H1 (cell line): Measurements from ENCODE around the gene MPST. TPM values are rescaled to one million over a fixed set of nuclear protein-coding genes. Genes with fewer than 3 reads are reported as not detected.

Source experiments
- CTCF ChIA-PET: fragments of 300-600 bp; sonication (Branson Sonifier 250); formaldehyde crosslinking; loops from one replicate; lab custom pipeline; 2021; ENCODE audit not compliant: partially characterized antibody; lab: Charles Lee
- POLR2A ChIA-PET: fragments of 300-600 bp; sonication (Branson Sonifier 250); formaldehyde crosslinking; loops from one replicate; lab custom pipeline; 2021; ENCODE audit warnings: inconsistent platforms; ENCODE audit not compliant: partially characterized antibody; lab: Charles Lee
- DNase-seq, 2 experiments: peaks; one replicate each; pipeline versions ENCODE4 v3.0.0 to v3.0.0-alpha.2; 2010 to 2022; ENCODE audit warnings: low spot score in 2 of 2, low read depth in 1 of 2, mixed read lengths in 1 of 2
- FAIRE-seq: peaks from 2 replicates; lab custom pipeline; 2011; peaks lifted over from hg19 to GRCh38; lab: Jason Lieb, UNC
- H2AFZ ChIP-seq: 2 replicates; pipeline ENCODE4 v1.8.1; 2012; ENCODE audit warnings: low read length, inconsistent platforms
- H2AK5ac ChIP-seq: 2 replicates; pipeline ENCODE4 v1.6.1; 2013; ENCODE audit warnings: low read depth, low read length
- H2BK120ac ChIP-seq: replicated peaks from 2 replicates; pipeline ENCODE3; 2013; ENCODE audit warnings: low read depth, low read length, inconsistent platforms
- H2BK12ac ChIP-seq: 2 replicates; pipeline ENCODE4 v1.6.1; 2013; ENCODE audit warnings: low read depth, low read length
- H2BK15ac ChIP-seq: 2 replicates; pipeline ENCODE4 v1.6.1; 2013; ENCODE audit warnings: low read length
- H2BK20ac ChIP-seq: 2 replicates; pipeline ENCODE4 v1.6.1; 2013; ENCODE audit warnings: low read length
- H2BK5ac ChIP-seq: 2 replicates; pipeline ENCODE4 v1.6.1; 2013; ENCODE audit warnings: low read depth, low read length
- H3K14ac ChIP-seq: 2 replicates; pipeline ENCODE4 v1.6.1; 2013; ENCODE audit warnings: inconsistent platforms; ENCODE audit not compliant: insufficient read length
- H3K18ac ChIP-seq: 2 replicates; pipeline ENCODE4 v1.6.1; 2013; ENCODE audit warnings: low read length; ENCODE audit errors: extremely low read depth
- H3K23ac ChIP-seq: 2 replicates; pipeline ENCODE4 v1.6.1; 2013; ENCODE audit warnings: inconsistent platforms; ENCODE audit not compliant: insufficient read length
- H3K23me2 ChIP-seq: 2 replicates; pipeline ENCODE4 v1.6.1; 2013; ENCODE audit warnings: low read depth, low read length
- H3K27ac ChIP-seq: 2 replicates; pipeline ENCODE4 v1.6.1; 2011; ENCODE audit warnings: low read depth, low read length, inconsistent platforms
- H3K27me3 ChIP-seq, 4 experiments: replicated peaks in 1 of 4; 1 replicate in 1 of 4; 2 replicates in 3 of 4; pipeline versions ENCODE4 v1.6.1 to v1.8.1; 2011 to 2013; ENCODE audit warnings: low read length in 3 of 4, mild to moderate bottlenecking in 3 of 4, inconsistent platforms in 2 of 4, mixed read lengths in 2 of 4, moderate library complexity in 1 of 4; ENCODE audit not compliant: control insufficient read depth in 3 of 4, insufficient read depth in 3 of 4; ENCODE audit errors: extremely low read depth in 1 of 4
- H3K36me3 ChIP-seq, 4 experiments: 2 replicates each; pipeline versions ENCODE4 v1.6.1 to v1.8.1; 2011 to 2013; ENCODE audit warnings: mild to moderate bottlenecking in 4 of 4, low read length in 3 of 4, moderate library complexity in 2 of 4, control low read depth in 1 of 4, inconsistent platforms in 1 of 4; ENCODE audit not compliant: insufficient read depth in 4 of 4, control insufficient read depth in 2 of 4
- H3K4ac ChIP-seq: replicated peaks from 2 replicates; pipeline ENCODE3; 2013; ENCODE audit warnings: low read length, low read depth, mixed read lengths, inconsistent platforms; ENCODE audit not compliant: insufficient read length
- H3K4me1 ChIP-seq, 4 experiments: replicated peaks in 1 of 4; 1 replicate in 1 of 4; 2 replicates in 3 of 4; pipeline versions ENCODE4 v1.6.1 to v1.8.1; 2011 to 2013; ENCODE audit warnings: low read length in 3 of 4, inconsistent platforms in 2 of 4, mixed read lengths in 1 of 4; ENCODE audit not compliant: insufficient read depth in 4 of 4, control insufficient read depth in 3 of 4
- H3K4me2 ChIP-seq, 2 experiments: 2 replicates each; pipeline versions ENCODE4 v1.6.1 to v1.8.1; 2011 to 2013; ENCODE audit warnings: low read depth in 2 of 2, low read length in 2 of 2, control low read depth in 1 of 2, inconsistent platforms in 1 of 2, mild to moderate bottlenecking in 1 of 2; ENCODE audit not compliant: insufficient read depth in 1 of 2
- H3K4me3 ChIP-seq, 4 experiments: fragments of 200-600, 300-600 bp in 1 of 4; sonication (generic), shearing (Covaris generic), sonication (Bioruptor Twin) in 1 of 4; 2 replicates each; pipeline versions ENCODE4 v1.5.1 to v1.8.1; 2011 to 2016; ENCODE audit warnings: low read length in 4 of 4, low read depth in 3 of 4, control low read depth in 2 of 4, inconsistent platforms in 2 of 4, mild to moderate bottlenecking in 2 of 4, mixed read lengths in 1 of 4, moderate library complexity in 1 of 4; ENCODE audit not compliant: insufficient read depth in 2 of 4; ENCODE audit errors: extremely low read depth in 1 of 4
- H3K56ac ChIP-seq: replicated peaks from 2 replicates; pipeline ENCODE3; 2013; ENCODE audit warnings: low read depth, mild to moderate bottlenecking, mixed read lengths, low read length, inconsistent platforms; ENCODE audit not compliant: insufficient read length
- H3K79me1 ChIP-seq: 2 replicates; pipeline ENCODE4 v1.6.1; 2013; ENCODE audit warnings: low read depth, low read length, control low read depth
- H3K79me2 ChIP-seq, 2 experiments: 2 replicates each; pipeline versions ENCODE4 v1.6.1 to v1.8.1; 2012 to 2013; ENCODE audit warnings: low read length in 2 of 2, mild to moderate bottlenecking in 2 of 2, inconsistent platforms in 1 of 2; ENCODE audit not compliant: insufficient read depth in 2 of 2, control insufficient read depth in 1 of 2
- H3K9ac ChIP-seq, 4 experiments: replicated peaks in 1 of 4; 1 replicate in 1 of 4; 2 replicates in 3 of 4; pipeline versions ENCODE4 v1.6.1 to v1.8.1; 2011 to 2013; ENCODE audit warnings: low read depth in 3 of 4, low read length in 3 of 4, control low read depth in 2 of 4, mild to moderate bottlenecking in 2 of 4, moderate library complexity in 2 of 4, inconsistent platforms in 1 of 4; ENCODE audit errors: extremely low read depth in 1 of 4
- H3K9me3 ChIP-seq, 2 experiments: 2 replicates each; pipeline versions ENCODE4 v1.6.1 to v1.8.1; 2012 to 2013; ENCODE audit warnings: mild to moderate bottlenecking in 2 of 2, moderate library complexity in 2 of 2, control low read depth in 1 of 2, inconsistent platforms in 1 of 2, low read depth in 1 of 2, low read length in 1 of 2, mixed read lengths in 1 of 2; ENCODE audit not compliant: insufficient read depth in 2 of 2
- H4K20me1 ChIP-seq, 2 experiments: replicated peaks in 1 of 2; 2 replicates each; pipeline versions ENCODE3 to v1.8.1; 2011 to 2013; ENCODE audit warnings: inconsistent platforms in 2 of 2, low read length in 2 of 2, mild to moderate bottlenecking in 1 of 2; ENCODE audit not compliant: insufficient read depth in 2 of 2, control insufficient read depth in 1 of 2
- H4K5ac ChIP-seq: 2 replicates; pipeline ENCODE4 v1.6.1; 2013; ENCODE audit warnings: low read length, low read depth, mixed read lengths, inconsistent platforms; ENCODE audit not compliant: insufficient read length
- H4K8ac ChIP-seq: 2 replicates; pipeline ENCODE4 v1.8.0; 2013; ENCODE audit warnings: mild to moderate bottlenecking, moderate library complexity, low read length, inconsistent platforms; ENCODE audit not compliant: insufficient read depth; ENCODE audit errors: extremely low read depth
- H4K91ac ChIP-seq: replicated peaks from 2 replicates; pipeline ENCODE3; 2013; ENCODE audit warnings: low read length, mixed read lengths, inconsistent platforms; ENCODE audit not compliant: insufficient read length
- HDAC2 ChIP-seq, 2 experiments: fragments of 300-600 bp in 1 of 2; sonication (generic) in 1 of 2; IDR thresholded peaks; 2 replicates each; pipeline ENCODE4 v1.6.1; 2011 to 2012; ENCODE audit warnings: low read depth in 2 of 2, low read length in 2 of 2, mild to moderate bottlenecking in 2 of 2, moderate library complexity in 2 of 2, borderline replicate concordance in 1 of 2, inconsistent platforms in 1 of 2
- KDM4A ChIP-seq: IDR thresholded peaks from one replicate; pipeline ENCODE4 v1.7.1; 2012; ENCODE audit warnings: low read depth, mild to moderate bottlenecking, moderate library complexity, low read length, inconsistent platforms; ENCODE audit not compliant: severe bottlenecking
- NRF1 ChIP-seq: IDR thresholded peaks from 2 replicates; pipeline ENCODE4 v1.6.1; 2011; ENCODE audit warnings: mild to moderate bottlenecking, low read depth, low read length, improper control_type of control experiment
- POLR2AphosphoS5 ChIP-seq: IDR thresholded peaks from 2 replicates; pipeline ENCODE4 v1.6.1; 2011; ENCODE audit warnings: low read depth, low read length
- RAD21 ChIP-seq, 2 experiments: IDR thresholded peaks in 1 of 2; conservative IDR thresholded peaks in 1 of 2; 2 replicates each; pipeline ENCODE4 v1.6.1; 2011; ENCODE audit warnings: low read depth in 2 of 2, low read length in 2 of 2, improper control_type of control experiment in 1 of 2, inconsistent platforms in 1 of 2, mild to moderate bottlenecking in 1 of 2, moderate library complexity in 1 of 2
- RBBP5 ChIP-seq: IDR thresholded peaks from 2 replicates; pipeline ENCODE4 v1.7.1; 2012; ENCODE audit warnings: low read depth, mild to moderate bottlenecking, inconsistent platforms, low read length, moderate library complexity, borderline replicate concordance
- WGBS, 2 experiments: shearing (Covaris generic) in 1 of 2; methylation state at CpG; one replicate each; pipeline versions ENCODE4 v1.1.6 to v1.1.7; 2013 to 2015; ENCODE audit warnings: low lambda C conversion rate in 2 of 2, mixed read lengths in 2 of 2, inconsistent platforms in 1 of 2, low coverage in 1 of 2, missing lambda C conversion rate in 1 of 2; ENCODE audit not compliant: insufficient replicate concordance in 2 of 2, insufficient coverage in 1 of 2, insufficient read length in 1 of 2; ENCODE audit errors: extremely low coverage in 1 of 2, missing lambda C conversion rate in 1 of 2; 5-methylcytosine and 5-hydroxymethylcytosine counted together
- polyA plus RNA-seq, 7 experiments: library from polyadenylated mRNA; depleted of rRNA in 3 of 7; stranded (reverse) in 5 of 7; unstranded in 2 of 7; fragments of >200 nt in 5 of 7; fragments of 200-250 nt in 2 of 7; gene quantifications; 1 replicate in 5 of 7; 2 replicates in 1 of 7; 4 replicates in 1 of 7; pipeline versions ENCODE4 v1.2.1 to v1.2.3, GENCODE V29; 2011 to 2013; ENCODE audit warnings: missing spikeins in 2 of 7, mixed read lengths in 2 of 7
- total RNA-seq: library from RNA; stranded (reverse); fragmentation: NEBNext Ultra II Directional; extraction: Animal tissue kit (Norgen Biotek cat#: 25700); gene quantifications from 2 replicates; pipeline ENCODE4 v1.2.1, GENCODE V29; 2021
- TF ChIP-seq, protein P1 (sequence below), 3 experiments: IDR thresholded peaks; 1 replicate in 2 of 3; 2 replicates in 1 of 3; pipeline versions ENCODE4 v1.5.1 to v1.6.1; 2011; ENCODE audit warnings: low read length in 3 of 3, mild to moderate bottlenecking in 3 of 3, inconsistent platforms in 2 of 3, low read depth in 1 of 3, moderate library complexity in 1 of 3; ENCODE audit not compliant: insufficient read depth in 1 of 3; ENCODE audit errors: control extremely low read depth in 1 of 3

MPST gene
- total and polyA plus RNA-seq, 2 of the 8 experiments (the other 6 are each of a cell fraction or from before 2014, with no cell fraction given): 86.0 to 124 TPM

DNA sequence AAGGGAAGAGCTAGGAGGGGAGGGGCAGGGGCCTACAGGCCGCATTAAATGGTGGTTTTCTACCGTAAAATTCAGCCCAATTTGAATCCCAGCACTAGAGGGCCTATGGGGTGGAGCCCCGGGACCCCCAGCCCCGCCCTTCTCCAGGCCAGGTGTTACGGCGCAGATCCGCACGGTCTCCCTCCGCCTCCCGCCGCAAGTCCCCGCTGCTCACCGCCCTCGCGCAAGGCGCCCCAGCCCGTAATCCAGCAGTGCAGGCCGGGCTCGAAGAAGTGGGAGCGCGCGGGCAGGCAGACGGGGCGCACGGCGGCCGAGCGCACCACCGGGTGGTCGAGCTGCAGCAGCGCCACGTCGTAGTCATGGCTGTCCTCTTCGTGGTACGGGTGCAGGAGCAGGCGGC, 49.3 kb downstream of the MPST start:
- CTCF ChIA-PET: interaction anchor here (0.5 to 1.8 kb wide), 7 partner anchors 10 to 130 kb away, joined by 3 to 9 read pairs (median 3); no protein-coding TSS in a partner anchor
- H3K36me3 ChIP-seq: no peaks in the 10 kb centered on the region
- no peak for TF ChIP-seq NRF1
- TF ChIP-seq, protein P1, sequence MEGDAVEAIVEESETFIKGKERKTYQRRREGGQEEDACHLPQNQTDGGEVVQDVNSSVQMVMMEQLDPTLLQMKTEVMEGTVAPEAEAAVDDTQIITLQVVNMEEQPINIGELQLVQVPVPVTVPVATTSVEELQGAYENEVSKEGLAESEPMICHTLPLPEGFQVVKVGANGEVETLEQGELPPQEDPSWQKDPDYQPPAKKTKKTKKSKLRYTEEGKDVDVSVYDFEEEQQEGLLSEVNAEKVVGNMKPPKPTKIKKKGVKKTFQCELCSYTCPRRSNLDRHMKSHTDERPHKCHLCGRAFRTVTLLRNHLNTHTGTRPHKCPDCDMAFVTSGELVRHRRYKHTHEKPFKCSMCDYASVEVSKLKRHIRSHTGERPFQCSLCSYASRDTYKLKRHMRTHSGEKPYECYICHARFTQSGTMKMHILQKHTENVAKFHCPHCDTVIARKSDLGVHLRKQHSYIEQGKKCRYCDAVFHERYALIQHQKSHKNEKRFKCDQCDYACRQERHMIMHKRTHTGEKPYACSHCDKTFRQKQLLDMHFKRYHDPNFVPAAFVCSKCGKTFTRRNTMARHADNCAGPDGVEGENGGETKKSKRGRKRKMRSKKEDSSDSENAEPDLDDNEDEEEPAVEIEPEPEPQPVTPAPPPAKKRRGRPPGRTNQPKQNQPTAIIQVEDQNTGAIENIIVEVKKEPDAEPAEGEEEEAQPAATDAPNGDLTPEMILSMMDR (IDR thresholded peaks at IDR 0.05; ENCODE audit: control extremely low read depth in 1 of 3, insufficient read depth in 1 of 3, low read depth in 1 of 3, low read length in 3 of 3): peak in 1 of 3 experiments; percentile 9; a peak in 1 of 4 replicates
- TF ChIP-seq POLR2AphosphoS5: 0 out of 2 replicates have a peak, but pooled peaks have one; percentile 33
- no peak for TF ChIP-seq HDAC2 (IDR thresholded peaks at IDR 0.05; ENCODE audit: borderline replicate concordance in 1 of 2, low read depth in 2 of 2, low read length in 2 of 2)
- peak; percentile 85 for TF ChIP-seq KDM4A
- 0 out of 2 replicates have a peak, but pooled peaks have one; percentile 36 for TF ChIP-seq RBBP5
- TF ChIP-seq RAD21 (IDR thresholded peaks at IDR 0.05 in 1 of 2, conservative IDR thresholded peaks at IDR 0.05 in 1 of 2; ENCODE audit: low read depth in 2 of 2, low read length in 2 of 2): peak in 1 of 2 experiments; percentile 31; a peak in 1 of 4 replicates

More for the DNA sequence above, 49.3 kb downstream of the MPST start:
- no peak overlapping the region for H3K27ac ChIP-seq
- peaks cover 14 to 61% (median 56%) of the 10 kb centered on the region in 4 experiments for H3K27me3 ChIP-seq
- no peak overlapping the region for H2BK20ac ChIP-seq
- peak; percentile 64 to 83 for DNase-seq
- 5% methylated on average over 30 of the region's 36 CpGs; no CpG with 5 or more reads in 1 of the 2 experiments for WGBS, 2 experiments
- peak overlapping the region; percentile 56 for H3K56ac ChIP-seq
- H2BK120ac ChIP-seq: no peak overlapping the region
- H3K23me2 ChIP-seq: peaks cover 19% of the 10 kb centered on the region; the same call in 1 of the 2 replicates
- no peak overlapping the region for H2AK5ac ChIP-seq
- H4K91ac ChIP-seq: peak overlapping the region; percentile 91
- no peak overlapping the region for H2BK5ac ChIP-seq
- H3K4me1 ChIP-seq: peaks cover 2 to 12% (median 5%) of the 10 kb centered on the region in 4 experiments; a peak in 4 of 7 replicates
- H3K18ac ChIP-seq: peak overlapping the region; percentile 93
- peak overlapping the region; percentile 37; the same call in 1 of the 2 replicates for H4K8ac ChIP-seq
- no peak overlapping the region for H2AFZ ChIP-seq
- no peaks in the 10 kb centered on the region for H3K79me2 ChIP-seq
- H3K4me3 ChIP-seq: peak overlapping the region; percentile 23 to 55 (median 28); a peak in 6 of 8 replicates
- peaks cover 0 to 3% of the 10 kb centered on the region in 2 experiments; a peak in 2 of 4 replicates for H3K9me3 ChIP-seq
- 0 out of 2 replicates have a peak overlapping the region, but pooled peaks have one; percentile 75 for H2BK12ac ChIP-seq
- H3K9ac ChIP-seq: no peak overlapping the region; a peak in 1 of 7 replicates
- H4K20me1 ChIP-seq: peaks cover 0 to 15% of the 10 kb centered on the region in 2 experiments
- H3K4me2 ChIP-seq: peak overlapping the region; percentile 60 to 92
- H4K5ac ChIP-seq: no peak overlapping the region
- FAIRE-seq: no peak
- no peak overlapping the region; the same call in 1 of the 2 replicates for H2BK15ac ChIP-seq
- POLR2A ChIA-PET: interaction anchor here (0.8 to 1.8 kb wide), 2 partner anchors 17 to 81 kb away, joined by 4 to 5 read pairs; partner anchors contain the start of genes IL2RB and KCTD17
- H3K23ac ChIP-seq: no peak overlapping the region
- H3K14ac ChIP-seq: no peak overlapping the region
- no peak overlapping the region for H3K4ac ChIP-seq
- no peaks in the 10 kb centered on the region for H3K79me1 ChIP-seq
